ENCODE measurements around the gene FAM170B.

Gene FAM170B

GRCh38 chr10:49152663-49153062 lies 18.8 kb upstream of the FAM170B start:
- no peak for DNase-seq (ENCODE audit: low read depth in 4 of 4, low spot score in 1 of 4)

DNA sequence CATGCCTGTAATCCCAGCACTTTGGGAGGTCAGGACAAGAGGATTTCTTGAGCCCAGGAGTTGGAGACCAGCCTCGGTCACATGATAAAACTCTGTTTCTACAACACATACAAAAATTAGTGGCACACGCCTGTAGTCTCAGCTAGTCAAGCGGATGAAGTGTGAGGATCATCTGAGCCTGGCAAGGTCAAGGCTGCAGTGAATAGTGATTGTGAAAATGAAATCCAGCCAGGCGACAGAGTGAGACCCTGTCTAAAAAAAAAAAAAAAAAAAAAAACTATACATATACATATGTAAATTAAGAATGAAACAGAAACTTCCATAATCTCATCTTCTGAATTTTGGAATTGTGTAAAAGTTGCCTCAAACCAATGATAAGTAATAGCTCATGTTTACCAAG lies 18.2 kb upstream of the FAM170B start:
- no peak for DNase-seq (ENCODE audit: low read depth in 4 of 4, low spot score in 1 of 4)

GRCh38 chr10:49151481-49151880 lies 17.7 kb upstream of the FAM170B start:
- no peak for DNase-seq (ENCODE audit: low read depth in 4 of 4, low spot score in 1 of 4)

DNA sequence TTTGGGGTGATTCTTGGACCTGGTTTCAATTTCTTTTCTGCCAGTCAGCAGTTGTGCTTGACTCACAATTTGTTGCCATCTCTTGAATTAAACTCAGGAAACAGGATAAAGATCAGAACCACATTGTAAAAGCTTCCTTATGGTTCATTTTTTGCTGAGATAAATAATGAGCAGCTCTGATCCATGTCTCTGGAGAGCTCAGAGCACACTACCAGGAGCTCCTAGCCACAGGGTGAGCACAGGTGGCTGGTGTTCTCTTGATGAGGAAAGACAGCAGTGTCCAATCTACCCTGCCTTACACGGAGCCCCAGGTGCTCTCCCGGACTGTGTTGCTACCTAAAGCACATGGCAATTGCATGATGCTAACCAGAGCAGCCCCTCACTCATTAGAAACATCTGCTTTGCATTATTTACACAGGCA lies 17.2 kb upstream of the FAM170B start:
- no peak for DNase-seq (ENCODE audit: low read depth in 4 of 4, low spot score in 1 of 4)

DNA sequence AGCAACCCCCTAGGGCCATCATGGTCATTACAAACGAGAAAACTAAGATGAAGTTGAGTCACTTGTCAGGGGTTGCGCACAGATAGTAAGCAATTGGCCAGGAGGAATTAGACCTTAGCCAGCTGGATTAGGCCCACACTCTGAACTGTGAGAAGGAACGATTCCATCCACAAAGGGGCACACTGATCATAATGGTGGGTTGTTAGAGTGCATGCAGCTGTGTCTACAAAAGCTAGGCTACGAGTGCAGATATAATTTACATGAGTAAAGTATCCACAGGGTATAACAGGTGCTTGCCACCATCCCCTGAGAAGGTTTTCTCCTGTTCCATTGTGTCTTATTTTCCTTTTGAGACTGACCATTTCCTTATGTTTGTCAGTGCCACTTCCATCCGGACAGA lies 16.6 kb upstream of the FAM170B start:
- DNase-seq (ENCODE audit: low read depth in 4 of 4, low spot score in 1 of 4) = no peak

GRCh38 chr10:49149881-49150280 lies 16.1 kb upstream of the FAM170B start:
- DNase-seq (ENCODE audit: low read depth in 4 of 4, low spot score in 1 of 4) = no peak

- no peak for DNase-seq (ENCODE audit: low read depth in 4 of 4, low spot score in 1 of 4)
These were observed 10.4 kb upstream of the FAM170B start for GRCh38 chr10:49144058-49144720.

DNA sequence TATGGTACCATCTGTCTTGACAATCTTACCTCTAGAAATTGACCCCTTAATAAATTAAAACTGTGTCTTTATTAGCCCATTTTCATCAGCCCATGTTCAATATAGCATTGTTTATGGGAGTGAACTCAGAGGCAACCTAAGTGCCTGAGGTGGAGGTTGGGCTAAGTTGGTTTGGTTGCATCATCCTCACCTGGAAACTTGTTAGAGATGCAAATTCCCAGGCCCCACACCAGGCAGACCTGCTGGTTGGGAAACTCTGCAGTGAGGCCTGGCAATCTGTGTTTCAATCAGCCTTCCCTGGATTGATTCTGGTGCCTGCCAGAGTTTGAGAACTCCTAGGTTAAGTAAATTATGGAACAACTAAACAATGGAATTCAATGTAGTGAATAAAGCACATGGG lies 9.4 kb upstream of the FAM170B start:
- DNase-seq (ENCODE audit: low read depth in 4 of 4, low spot score in 1 of 4) = no peak

DNA sequence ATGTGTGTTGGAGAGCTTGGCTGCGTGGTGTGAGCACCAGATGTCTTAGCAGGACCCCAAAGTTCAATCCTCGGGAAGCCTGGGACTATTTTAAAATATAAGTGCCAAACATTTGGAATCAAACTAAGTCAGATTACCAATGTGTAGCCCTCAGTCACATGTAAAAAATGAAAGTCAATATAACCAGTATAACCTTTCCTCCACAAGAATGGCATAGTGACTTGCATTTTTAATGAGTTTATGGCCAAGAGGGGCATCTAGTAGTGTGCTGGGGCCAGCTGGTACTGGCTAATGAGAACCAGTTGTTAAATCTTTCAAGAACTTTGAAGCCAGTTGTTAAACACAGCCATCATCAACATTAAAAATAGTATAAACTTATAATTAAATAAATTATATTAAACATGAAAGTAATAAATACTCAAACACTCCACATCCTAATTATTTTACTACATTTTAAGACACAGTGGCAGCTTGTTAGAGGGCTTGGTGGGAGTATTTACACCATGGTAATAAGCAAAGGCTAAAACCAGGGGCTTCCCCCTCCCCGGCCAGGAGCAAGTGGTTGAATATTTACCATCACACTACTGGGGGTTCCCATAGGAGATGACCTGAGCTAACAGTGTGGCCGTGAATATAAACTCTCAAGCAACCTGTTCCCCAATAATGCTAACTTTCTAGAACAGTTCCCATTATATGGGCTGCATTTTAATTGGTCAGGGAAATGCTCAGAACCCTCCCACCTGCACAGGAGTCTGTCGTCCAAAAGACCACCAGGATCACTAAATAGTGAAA lies 7.9 kb upstream of the FAM170B start:
- DNase-seq (ENCODE audit: low read depth in 4 of 4, low spot score in 1 of 4) = no peak

GRCh38 chr10:49140304-49141177 lies 6.7 kb upstream of the FAM170B start:
- no peak for DNase-seq (ENCODE audit: low read depth in 4 of 4, low spot score in 1 of 4)

GRCh38 chr10:49139846-49140195 lies 6.0 kb upstream of the FAM170B start:
- no peak for DNase-seq (ENCODE audit: low read depth in 4 of 4, low spot score in 1 of 4)

GRCh38 chr10:49139028-49139845 lies 5.4 kb upstream of the FAM170B start:
- DNase-seq (ENCODE audit: low read depth in 4 of 4, low spot score in 1 of 4) = no peak

DNA sequence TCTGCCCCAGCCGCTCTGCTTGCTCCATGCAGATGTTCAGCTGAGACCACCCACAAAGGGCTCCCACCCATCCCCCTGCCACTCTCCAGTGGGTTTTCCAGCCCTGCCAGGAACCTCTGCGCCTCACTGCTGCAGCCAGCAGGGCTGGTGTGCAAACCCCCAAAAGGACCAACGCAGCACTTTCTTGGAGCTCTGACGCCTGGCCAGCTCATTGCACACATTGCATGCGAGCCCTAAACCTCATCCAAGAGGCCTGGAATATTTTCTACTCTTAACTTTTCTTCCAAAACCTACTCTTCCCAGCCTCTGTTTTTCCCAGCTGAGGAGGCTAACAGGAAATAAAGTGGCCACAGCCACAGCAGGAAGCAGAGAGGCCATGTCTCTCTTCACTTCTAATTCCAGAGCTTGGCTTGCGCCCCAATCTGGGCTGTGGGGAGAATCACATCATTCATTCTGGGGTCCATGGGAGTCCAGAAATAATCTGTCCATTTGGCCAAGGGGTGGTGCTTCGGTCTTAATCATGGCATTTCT lies 4.6 kb upstream of the FAM170B start:
- no peak for DNase-seq (ENCODE audit: low read depth in 4 of 4, low spot score in 1 of 4)

DNA sequence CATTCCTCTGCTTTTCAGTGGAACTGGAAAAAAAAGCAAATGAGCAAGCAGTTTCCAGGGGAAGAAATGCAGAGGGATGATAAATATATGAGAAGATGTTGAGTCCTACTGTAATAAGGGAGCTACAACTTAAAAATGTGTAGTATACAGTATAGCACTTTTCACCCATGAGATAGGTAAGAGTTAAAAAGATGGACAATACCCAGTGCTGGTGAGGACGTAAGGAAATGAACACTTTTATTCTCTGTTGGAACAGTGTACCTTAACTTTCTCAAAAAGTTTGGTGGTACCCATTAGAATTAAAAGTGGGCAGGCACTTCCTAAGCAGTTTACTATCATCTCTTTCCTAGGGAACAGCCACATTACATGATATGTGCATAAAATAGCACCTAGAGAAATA lies 2.7 kb upstream of the FAM170B start:
- DNase-seq (ENCODE audit: low read depth in 4 of 4, low spot score in 1 of 4) = no peak

GRCh38 chr10:49135575-49136313 lies 1.9 kb upstream of the FAM170B start:
- DNase-seq (ENCODE audit: low read depth in 4 of 4, low spot score in 1 of 4) = no peak

- no peak for DNase-seq (ENCODE audit: low read depth in 4 of 4, low spot score in 1 of 4)
These were observed 506 bp upstream of the FAM170B start for GRCh38 chr10:49134327-49134726.

- no peak for DNase-seq (ENCODE audit: low read depth in 4 of 4, low spot score in 1 of 4)
These were observed 1.5 kb downstream of the FAM170B start for GRCh38 chr10:49132362-49132737.

DNA sequence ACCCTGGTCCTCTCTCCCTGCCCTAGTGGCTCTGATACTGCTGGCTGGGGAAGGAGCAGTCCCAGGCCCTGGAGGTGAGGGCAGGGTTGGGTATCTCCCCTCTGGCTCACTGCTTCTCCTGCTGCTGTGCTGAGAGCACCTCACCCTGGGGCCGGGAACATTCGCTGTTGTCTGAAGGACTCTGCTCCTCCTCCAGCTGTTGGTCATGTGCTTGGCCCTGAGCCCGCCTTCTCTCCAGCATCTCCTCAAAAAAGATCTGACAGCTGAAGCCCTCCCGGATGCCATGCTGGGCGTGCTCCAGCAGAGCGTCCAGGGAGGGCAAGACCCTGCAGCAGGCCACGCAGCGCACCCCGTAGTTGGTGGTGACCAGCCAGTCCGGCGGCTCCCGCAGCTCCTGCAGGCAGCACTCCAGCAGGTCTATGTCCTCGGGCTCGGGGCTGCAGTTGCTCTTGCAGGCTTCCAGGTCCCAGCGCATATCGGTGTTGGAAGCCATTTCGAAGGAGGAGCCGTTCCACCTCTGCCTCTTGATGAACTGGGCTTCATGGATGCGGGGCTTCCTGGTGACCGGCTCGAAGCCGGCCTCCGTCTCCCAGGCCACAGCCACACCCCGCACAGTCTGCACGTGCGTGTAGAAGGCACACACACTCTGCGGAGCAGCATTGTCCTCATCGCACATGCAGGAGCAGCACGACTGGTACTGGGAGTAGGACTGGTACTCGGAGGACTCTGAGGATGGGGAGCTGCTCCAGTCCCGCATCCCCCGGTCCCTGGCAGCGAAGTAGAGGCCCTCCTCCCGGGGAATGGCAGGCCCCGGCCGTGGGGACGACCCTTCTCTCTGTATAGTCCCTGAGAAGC lies 2.1 kb downstream of the FAM170B start:
- no peak for DNase-seq (ENCODE audit: low read depth in 4 of 4, low spot score in 1 of 4)

DNA sequence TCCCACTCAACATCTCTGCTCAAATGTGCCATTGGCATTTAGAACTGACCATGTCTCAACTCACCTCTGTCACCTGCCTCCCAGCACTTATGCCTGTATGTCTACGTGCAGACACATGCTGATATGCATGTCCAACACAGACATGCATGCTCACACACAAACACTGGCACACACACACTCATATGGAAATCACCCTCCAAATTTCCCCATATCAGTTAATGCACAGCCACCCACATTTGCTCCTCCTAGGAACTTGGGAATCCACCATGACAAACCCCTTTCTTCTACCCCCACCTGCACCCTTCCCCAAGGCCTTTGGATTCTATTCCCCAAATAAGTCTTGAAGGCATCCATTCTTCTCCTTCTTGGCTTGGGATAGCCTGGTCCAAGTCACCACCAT lies 4.4 kb downstream of the FAM170B start:
- no peak for DNase-seq (ENCODE audit: low read depth in 4 of 4, low spot score in 1 of 4)
